ENCODE data around the gene ABCC1.
"Not testable (repeated sequence)": the region's sequence is repeated elsewhere in the genome, so short reads cannot be mapped to it uniquely, and the experiment has no call there.

ABCC1 gene

GRCh38 chr16:15976929-15977637, 27.7 kb downstream of the ABCC1 start:
- no peak for DNase-seq (ENCODE audit: low spot score)
- TF ChIP-seq CTCF (IDR thresholded peaks at IDR 0.05; ENCODE audit: extremely low read depth, missing control alignments) = no peak

GRCh38 chr16:15979801-15980200, 30.4 kb downstream of the ABCC1 start:
- no peak for DNase-seq (ENCODE audit: low spot score)
- no peak for TF ChIP-seq CTCF (IDR thresholded peaks at IDR 0.05; ENCODE audit: extremely low read depth, missing control alignments)

DNA sequence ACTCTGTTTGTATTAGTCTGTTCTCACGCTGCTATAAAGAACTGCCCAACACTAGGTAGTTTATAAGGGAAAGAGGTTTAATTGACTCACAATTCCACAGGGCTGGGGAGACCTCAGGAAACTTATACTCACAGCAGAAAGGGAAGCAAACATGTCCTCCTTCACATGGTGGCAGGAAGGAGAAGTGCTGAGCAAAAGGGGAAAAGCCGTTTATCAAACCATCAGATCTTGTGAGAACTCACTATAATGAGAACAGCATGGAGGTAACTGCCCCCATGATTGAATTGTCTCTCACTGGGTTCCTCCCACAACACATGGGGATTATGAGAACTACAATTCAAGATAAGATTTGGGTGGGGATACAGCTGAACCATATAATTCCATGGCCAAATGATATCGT, 30.9 kb downstream of the ABCC1 start:
- DNase-seq (ENCODE audit: low spot score) = no peak
- no peak for TF ChIP-seq CTCF (IDR thresholded peaks at IDR 0.05; ENCODE audit: extremely low read depth, missing control alignments)

DNA sequence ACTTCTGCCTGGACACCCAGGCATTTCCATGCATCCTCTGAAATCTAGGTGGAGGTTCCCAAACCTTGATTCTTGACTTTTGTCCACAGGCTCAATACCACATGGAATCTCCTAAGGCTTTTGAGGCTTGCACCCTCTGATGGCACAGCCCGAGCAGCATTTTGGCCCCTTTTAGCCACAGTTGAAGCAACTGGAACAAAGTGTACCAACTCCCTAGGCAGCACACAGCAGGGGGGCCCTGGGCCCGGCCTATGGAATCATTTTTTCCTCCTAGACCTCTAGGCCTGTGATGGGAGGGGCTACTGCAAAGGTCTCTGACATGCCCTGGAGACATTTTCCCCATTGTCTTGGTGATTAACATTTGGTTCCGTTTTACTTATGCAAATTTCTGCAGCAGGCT, 32.0 kb downstream of the ABCC1 start:
- DNase-seq (ENCODE audit: low spot score) = no peak
- no peak for TF ChIP-seq CTCF (IDR thresholded peaks at IDR 0.05; ENCODE audit: extremely low read depth, missing control alignments)

GRCh38 chr16:15982194-15982915, 32.9 kb downstream of the ABCC1 start:
- DNase-seq (ENCODE audit: low spot score) = not testable (repeated sequence)

DNA sequence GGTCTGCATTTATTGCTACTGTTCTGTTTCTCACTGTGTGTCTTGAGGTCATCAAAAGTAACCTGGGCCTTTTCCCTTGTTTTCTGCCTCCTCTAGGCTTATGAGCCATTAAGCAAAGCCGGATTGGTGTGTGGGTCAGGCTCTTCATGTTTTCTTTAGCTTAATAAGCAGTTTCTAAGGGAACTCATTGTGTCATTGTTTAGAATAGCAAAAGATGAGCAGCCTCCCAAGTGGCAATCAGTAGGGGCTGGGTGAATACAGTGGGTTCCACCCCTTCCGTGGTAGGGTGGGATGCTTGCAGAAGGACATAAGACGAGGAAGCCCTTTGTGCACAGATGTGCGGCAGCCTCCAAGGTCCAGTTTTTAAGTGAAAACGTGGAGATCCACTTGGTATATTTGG, 34.5 kb downstream of the ABCC1 start:
- no peak for DNase-seq (ENCODE audit: low spot score)
- TF ChIP-seq CTCF (IDR thresholded peaks at IDR 0.05; ENCODE audit: extremely low read depth, missing control alignments) = no peak

GRCh38 chr16:15985144-15985543, 35.7 kb downstream of the ABCC1 start:
- no peak for DNase-seq (ENCODE audit: low spot score)
- no peak for TF ChIP-seq CTCF (IDR thresholded peaks at IDR 0.05; ENCODE audit: extremely low read depth, missing control alignments)

DNA sequence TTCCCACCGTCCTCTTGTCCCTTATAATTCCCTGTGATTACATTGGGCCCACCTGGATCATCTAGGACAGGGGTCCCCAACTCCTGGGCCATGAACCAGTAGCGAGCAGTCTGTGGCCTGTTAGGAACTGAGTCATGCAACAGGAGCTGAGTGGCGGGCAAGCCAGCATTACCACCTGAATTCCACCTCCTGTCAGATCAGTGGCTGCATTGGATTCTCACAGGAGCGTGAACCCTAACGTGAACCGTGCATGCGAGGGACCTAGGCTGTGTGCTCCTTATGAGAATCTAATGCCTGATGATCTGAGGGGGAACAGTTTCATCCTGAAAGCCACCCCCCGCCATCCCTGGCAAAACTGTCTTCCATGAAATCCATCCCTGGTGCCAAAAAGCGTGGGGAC, 36.8 kb downstream of the ABCC1 start:
- TF ChIP-seq CTCF (IDR thresholded peaks at IDR 0.05; ENCODE audit: extremely low read depth, missing control alignments) = no peak
- DNase-seq (ENCODE audit: low spot score) = no peak
